Measurements from ENCODE around the gene PCDH15.

- no peak for TF ChIP-seq CTCF (IDR thresholded peaks at IDR 0.05)
- TF ChIP-seq POLR2A (IDR thresholded peaks at IDR 0.05), result no peak
These were observed 323.3 kb downstream of the PCDH15 start for GRCh38 chr10:54477738-54478137.

Data from prostate gland (tissue), 2 donors.